K562 treated with DMSO at 1 percent for 48 hours (cell line): ENCODE data around the gene TEF. TPM values are rescaled to one million over a fixed set of nuclear protein-coding genes. Genes with fewer than 3 reads are reported as not detected.

Experiments
- total RNA-seq: library from RNA; unstranded; fragments of 300-600 nt; gene quantifications from 2 replicates; pipeline ENCODE4 v1.2.3, GENCODE V29; 2022; ENCODE audit warnings: low replicate concordance; ENCODE audit errors: extremely low read depth

Gene TEF, protein sequence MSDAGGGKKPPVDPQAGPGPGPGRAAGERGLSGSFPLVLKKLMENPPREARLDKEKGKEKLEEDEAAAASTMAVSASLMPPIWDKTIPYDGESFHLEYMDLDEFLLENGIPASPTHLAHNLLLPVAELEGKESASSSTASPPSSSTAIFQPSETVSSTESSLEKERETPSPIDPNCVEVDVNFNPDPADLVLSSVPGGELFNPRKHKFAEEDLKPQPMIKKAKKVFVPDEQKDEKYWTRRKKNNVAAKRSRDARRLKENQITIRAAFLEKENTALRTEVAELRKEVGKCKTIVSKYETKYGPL
- total RNA-seq = not detected in 2 replicates

DNA sequence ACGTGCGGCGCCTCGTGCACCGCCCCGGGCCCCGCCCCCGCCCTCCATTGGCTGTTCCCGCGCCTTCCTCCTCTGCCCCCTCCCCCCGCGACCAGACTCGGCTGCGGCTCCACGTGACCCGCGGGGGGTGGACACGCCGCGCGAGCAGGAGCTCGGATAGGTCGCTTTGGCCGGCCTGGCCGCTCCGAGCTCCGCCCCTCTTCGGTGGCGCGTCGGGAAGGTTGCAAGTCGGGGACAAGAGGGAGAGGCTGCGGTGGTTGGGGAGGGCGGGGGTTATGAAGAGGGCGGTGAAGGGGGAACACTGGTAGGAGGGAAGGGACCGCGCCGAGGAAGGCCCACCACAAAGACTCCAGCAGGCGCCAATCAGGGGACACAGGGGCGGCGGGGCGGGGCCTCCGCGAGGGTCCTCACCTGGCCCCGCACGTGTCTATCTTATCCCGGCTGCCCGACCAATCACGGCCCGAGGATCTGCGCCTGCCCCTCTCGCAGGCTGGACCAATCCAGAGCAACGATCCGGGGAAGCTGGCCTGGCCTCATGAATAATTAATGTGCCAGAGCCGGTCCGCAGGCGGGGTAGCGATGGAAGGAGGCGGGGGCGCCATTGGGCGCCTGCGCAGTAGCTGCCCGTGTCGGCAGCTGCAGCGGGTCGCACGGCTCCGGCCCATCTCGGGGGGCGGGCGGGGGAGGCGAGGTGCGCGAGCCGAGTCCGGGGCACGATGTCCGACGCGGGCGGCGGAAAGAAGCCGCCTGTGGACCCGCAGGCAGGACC, at the start of gene TEF:
TEF (plus strand) TSS at position 614 of the 769 bp plus-strand sequence; CDS start at position 717, 103 bp downstream.

DNA sequence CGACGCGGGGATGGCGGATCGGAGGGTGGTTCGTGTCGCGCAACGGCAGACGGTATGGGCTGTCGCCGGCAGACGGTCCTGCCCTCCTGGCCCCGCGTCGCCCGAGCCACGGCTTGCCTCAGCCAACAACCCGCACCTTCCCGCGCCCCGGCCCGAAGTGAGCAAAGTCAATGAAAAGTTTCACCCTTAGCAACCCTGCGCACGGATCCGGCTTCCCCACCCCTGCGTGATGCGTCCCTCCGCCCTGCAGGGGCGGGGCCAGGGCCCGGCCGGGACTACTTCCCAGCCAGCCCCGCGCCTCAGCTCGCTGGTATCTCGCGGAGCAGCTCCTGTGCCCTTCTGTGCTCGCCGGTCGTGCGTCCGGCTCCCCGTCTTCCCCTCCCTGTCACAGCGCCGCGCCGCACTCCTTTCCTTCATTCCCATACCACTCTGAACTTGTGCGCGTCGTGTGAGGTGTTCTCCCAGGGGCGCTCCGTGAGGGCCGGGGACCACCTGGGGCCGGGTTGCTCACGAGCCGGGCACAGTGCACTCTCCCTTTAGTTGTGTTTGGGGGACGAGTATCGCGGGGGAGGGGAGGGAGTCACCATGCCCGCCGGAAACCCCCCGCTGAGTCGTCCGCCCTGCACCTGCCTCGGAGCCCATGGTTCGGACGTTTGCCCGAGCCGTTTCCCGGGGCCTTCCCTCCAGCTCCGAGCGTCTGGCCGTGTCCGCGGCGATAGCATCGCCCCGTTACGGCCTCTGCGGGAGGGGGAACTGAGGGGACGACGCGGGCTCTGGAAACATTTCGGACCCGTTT, 65.1 kb downstream of the TEF start, which contains the start of gene TOB2:
TOB2 (minus strand) TSS at position 163 of the 796 bp plus-strand sequence. CDS start 9,456 bp downstream, outside the sequence.

Other genes with a start within 250 kb of the TEF start
- gene L3MBTL2, start 176.6 kb upstream of the TEF start, total RNA-seq = not detected in 2 replicates
- not detected in 2 replicates for gene CHADL, start 141.0 kb upstream of the TEF start, total RNA-seq
- 313 TPM in 1 of 2 replicates, not detected in the other for gene RANGAP1, start 95.8 kb upstream of the TEF start, total RNA-seq
- gene ZC3H7B, start 80.4 kb upstream of the TEF start, total RNA-seq = not detected in 2 replicates
- not detected in 2 replicates for gene TOB2, start 64.9 kb downstream of the TEF start, total RNA-seq
- not detected in 2 replicates for gene PHF5A, start 86.8 kb downstream of the TEF start, total RNA-seq
- 371 TPM in 1 of 2 replicates, not detected in the other for gene ACO2, start 87.2 kb downstream of the TEF start, total RNA-seq
- not detected in 2 replicates for gene POLR3H, start 162.5 kb downstream of the TEF start, total RNA-seq
- gene CSDC2, start 179.1 kb downstream of the TEF start, total RNA-seq = not detected in 2 replicates
- not detected in 2 replicates for gene PMM1, start 207.9 kb downstream of the TEF start, total RNA-seq
- gene DESI1, start 239.1 kb downstream of the TEF start, total RNA-seq = not detected in 2 replicates
- 179 TPM in 1 of 2 replicates, not detected in the other for gene XRCC6, start 239.4 kb downstream of the TEF start, total RNA-seq